HG03097 (cell line): ENCODE measurements around the gene RPL7A.
"Not testable (repeated sequence)": the region's sequence is repeated elsewhere in the genome, so short reads cannot be mapped to it uniquely, and the experiment has no call there.

Source experiments
- ATAC-seq: cut with Tn5 transposase; IDR thresholded peaks from one replicate; pipeline ENCODE4 v1.9.1; 2021; ENCODE audit not compliant: unreplicated experiment, low FRiP score

RPL7A gene

GRCh38 chr9:133327834-133328484 lies 20.1 kb upstream of the RPL7A start:
- no peak for ATAC-seq

DNA sequence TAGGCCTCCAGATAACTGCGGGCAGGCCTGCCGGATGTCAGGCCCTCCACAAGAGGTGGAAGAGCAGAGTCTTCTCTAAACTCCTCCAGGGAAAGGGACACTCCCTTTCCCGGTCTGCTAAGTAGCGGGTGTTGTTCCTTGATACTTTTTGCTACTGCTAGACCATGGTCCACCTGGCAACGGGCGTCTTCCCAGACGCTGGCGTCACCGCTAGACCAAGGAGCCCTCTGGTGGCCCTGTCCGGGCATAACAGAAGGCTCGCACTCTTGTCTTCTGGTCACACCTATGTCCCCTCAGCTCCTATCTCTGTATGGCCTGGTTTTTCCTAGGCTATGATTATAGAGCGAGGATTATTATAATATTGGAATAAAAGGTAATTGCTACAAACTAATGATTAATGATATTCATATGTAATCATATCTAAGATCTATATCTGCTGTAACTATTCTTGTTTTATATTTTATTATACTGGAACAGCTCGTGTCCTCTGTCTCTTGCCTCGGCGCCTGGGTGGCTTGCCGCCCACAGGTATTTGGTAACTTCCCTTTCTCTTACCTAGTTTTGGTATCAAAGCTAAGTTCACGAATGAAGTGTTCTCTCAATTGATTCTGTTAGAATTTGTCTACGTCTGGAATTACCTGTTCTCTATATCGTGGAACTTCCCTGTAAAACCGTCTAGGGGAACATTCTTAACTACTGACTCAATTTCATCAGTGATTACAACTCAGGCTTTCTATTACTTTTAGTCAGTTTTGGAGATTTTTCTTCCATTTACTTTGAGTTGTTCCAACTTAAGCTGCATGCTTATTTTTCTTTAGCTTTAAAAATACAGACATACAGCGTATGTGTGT lies 18.5 kb upstream of the RPL7A start:
- ATAC-seq: not testable (repeated sequence)

GRCh38 chr9:133331221-133331620 lies 16.8 kb upstream of the RPL7A start:
- no peak for ATAC-seq

DNA sequence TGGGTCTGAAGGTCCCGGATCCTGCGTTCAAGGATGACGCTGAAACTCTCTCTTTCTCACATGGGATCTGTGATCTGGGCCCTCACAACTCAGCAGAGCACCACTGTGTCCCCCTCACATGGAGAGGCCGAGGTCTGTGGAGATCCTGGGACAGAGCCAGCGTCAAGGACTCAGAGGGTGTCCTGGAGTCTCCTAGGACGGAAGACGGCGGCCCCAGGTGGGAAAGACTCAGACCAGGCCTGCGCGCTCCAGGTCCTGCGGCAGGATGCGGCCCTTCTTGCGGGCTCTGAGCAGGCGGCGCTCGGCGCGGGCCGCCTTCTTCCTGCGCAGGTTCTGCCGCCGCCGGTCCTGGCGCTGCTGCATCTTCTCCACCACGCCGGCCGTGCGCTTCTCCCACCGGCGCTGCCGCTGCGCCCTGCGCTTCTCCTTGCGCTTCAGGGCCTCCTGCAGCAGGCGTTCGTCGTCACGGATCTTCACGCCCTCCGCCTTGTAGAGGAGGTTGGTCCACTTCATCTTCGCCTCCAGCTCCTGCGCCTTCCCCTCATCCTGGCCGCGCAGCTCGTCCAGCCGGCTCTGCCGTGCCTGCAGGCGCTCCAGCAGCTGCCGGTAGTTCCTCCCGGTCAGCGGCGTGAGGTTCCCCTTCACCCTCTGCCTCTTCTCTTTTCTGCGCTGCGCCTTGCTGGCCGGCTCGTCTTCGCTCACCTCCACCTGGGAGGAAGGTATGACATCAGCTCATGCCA lies 16.2 kb upstream of the RPL7A start:
- ATAC-seq: no peak

- no peak for ATAC-seq
These were observed 15.7 kb upstream of the RPL7A start for GRCh38 chr9:133332381-133332730.

- no peak for ATAC-seq
These were observed 15.0 kb upstream of the RPL7A start for GRCh38 chr9:133333011-133333410.

- ATAC-seq: no peak
These were observed 14.5 kb upstream of the RPL7A start for GRCh38 chr9:133333566-133333965.

DNA sequence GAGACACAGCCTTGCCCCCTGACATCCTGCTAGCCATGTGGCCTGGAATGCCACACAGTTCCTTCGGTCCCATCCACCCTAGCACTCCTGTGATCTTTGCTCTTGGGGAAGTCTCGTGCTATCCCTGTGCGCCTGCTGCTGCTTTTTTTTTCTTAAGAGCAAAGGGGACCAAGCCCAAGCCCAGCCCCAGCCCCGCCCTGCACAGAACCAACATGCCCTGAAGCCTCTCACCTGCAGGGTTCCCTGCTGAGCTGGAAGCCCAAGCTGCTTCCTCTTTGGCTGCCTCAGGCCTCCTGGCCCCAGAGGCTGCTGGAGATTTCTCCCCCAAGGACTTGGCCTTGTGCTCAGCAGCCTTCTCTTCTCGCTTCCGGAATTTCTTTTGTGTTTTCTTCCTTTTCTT lies 13.9 kb upstream of the RPL7A start:
- ATAC-seq: no peak

DNA sequence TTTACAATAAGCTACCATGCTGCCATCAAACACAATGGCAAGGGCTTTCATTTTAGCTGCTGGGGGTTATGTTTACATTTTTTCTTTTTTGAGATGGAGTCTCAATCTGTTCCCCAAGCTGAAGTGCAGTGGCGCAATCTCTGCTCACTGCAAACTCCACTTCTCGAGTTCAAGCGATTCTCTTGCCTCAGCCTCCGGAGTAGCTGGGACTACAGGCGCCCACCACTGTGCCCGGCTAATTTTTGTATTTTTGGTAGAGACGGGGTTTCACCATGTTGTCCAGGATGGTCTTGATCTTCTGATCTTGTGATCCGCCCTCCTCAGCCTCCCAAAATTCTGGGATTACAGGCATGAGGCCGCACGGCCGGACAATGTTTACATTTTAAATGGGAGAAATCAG lies 13.1 kb upstream of the RPL7A start:
- not testable (repeated sequence) for ATAC-seq

- ATAC-seq: peak; percentile 75
These were observed 11.8 kb upstream of the RPL7A start, which contains the start of gene SURF6 for GRCh38 chr9:133335924-133336811. SURF6 (minus strand) TSS chr9:133336188; CDS start chr9:133336132, 56 bp downstream.

- no peak for ATAC-seq
These were observed 8.4 kb upstream of the RPL7A start for GRCh38 chr9:133339641-133340040.

GRCh38 chr9:133340256-133340655 lies 7.8 kb upstream of the RPL7A start:
- ATAC-seq: no peak

GRCh38 chr9:133340916-133341315 lies 7.1 kb upstream of the RPL7A start:
- no peak for ATAC-seq

DNA sequence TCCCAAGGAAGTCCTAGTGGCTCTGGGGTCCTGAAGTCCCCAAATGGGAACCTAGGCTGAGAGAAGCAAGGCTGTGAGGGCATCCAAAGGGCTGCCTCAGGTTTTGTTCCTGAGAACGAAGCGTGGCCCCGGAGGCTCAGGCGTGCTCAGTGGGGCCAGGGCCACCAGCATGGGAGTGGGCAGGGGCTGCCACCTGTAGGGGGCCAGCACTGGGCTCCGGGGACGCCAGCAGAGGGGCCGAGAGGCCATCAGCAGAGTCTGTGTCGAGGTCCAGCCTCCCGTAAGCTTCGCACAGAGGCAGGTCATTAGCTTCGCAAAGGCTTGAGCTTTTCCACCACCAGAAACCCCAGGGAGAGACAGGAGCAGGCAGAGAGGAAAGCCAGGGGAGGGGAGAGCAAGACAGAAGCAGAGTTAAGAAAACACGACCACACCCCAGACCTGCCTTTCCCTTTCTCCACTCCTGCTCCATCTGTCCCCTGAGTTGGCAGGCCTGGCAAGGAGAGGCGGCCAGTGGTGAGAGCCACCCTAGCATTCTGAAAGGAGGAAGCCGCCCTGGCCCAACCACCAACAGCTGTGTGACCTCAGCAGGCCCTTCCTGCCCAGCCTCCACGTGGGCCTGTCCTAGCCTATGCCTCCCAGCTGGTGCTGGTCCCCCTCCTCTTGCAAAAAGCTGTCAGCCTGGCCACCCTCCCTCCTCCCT lies 6.5 kb upstream of the RPL7A start:
- no peak for ATAC-seq

DNA sequence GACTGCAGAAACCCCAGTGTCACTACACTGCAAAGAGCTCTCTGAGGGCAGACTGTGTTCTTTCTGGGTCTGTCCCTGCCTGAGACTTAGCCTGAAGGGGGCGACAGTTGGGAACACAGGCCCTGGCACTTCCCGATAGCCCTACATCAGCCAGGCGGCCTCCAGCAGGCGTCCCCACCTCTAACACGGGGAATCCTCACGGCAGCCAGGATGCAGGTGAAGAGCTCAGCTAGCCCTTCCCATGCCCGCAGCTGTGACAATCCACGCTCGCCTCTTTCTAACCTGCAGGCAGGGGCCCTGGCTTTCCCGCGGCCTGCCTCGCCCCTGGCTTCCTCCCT lies 6.0 kb upstream of the RPL7A start:
- no peak for ATAC-seq

- no peak for ATAC-seq
These were observed 5.4 kb upstream of the RPL7A start for GRCh38 chr9:133342570-133342969.

DNA sequence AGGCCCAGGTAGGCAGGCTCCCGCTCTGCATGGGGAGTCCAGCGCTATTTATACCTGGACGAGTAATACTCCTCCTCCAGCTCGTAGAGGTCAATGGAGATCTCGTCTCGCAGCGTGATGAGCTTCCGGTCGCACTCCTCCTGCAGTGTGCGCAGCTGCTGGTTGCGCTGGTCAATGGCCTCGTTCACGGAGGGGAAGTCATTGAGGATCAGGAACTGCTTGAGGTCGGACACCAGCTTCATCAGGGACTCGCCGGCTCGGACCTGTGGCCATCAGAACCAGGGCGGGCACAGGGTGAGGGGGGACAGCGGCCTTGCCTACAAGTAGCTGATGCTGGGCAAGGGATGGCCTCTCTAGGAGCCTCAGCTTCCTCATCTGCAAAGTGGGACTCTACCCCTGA lies 3.9 kb upstream of the RPL7A start:
- no peak for ATAC-seq

DNA sequence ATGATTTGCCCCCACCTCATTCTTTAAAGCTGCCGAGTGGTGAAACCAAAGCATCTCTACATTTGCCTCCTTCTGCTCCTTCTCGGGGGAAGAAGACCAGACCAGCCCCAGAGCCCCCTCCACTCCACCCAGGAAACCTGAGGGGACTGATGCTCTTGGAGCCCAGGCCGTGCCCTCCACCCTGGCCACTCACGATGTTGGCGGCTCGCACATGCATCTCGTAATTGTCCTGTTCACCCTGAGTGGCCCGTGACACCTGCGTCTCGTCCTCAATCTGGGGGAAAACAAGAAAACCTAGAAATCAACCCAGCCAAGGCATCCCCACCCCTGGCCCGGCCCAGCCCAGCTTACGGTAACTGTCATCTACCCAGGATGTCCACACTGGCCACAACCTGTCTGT lies 3.0 kb upstream of the RPL7A start:
- ATAC-seq: no peak

DNA sequence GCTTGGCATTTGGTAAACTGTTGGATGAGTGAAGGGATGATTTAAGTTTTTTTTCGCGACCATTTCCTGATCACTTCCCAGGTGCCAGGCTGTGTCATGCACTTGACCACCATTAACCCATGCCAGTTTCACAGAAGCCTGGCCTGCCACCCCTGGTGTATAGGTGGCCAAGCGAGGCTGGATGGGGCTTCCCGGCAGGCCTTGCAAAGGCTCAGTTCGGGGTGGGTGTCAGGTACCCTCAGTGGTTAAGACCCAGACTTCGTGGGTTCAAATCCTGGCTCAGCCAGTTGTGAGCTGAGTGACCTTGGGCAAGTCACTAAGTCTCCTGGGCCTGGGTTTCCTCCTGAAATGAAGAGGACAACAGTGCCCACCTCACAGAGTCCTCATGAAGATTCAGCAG lies 2.4 kb upstream of the RPL7A start:
- ATAC-seq: no peak
